Measurements from ENCODE around the gene CLIC4. TPM values are rescaled to one million over a fixed set of nuclear protein-coding genes. Genes with fewer than 3 reads are reported as not detected.
"Not testable (repeated sequence)": the region's sequence is repeated elsewhere in the genome, so short reads cannot be mapped to it uniquely, and the experiment has no call there.

Gene CLIC4
- total RNA-seq, 1 experiment from 2014 or later: 87.4 TPM

GRCh38 chr1:24713736-24714135 lies 31.5 kb upstream of the CLIC4 start:
- Histone ChIP-seq H3K27ac (ENCODE audit: low read length) (no peak overlapping the region), H2AFZ (ENCODE audit: low read length) (no peak overlapping the region), H3K36me3 (ENCODE audit: insufficient read depth, low read length) (no peaks in the 10 kb centered on the region), H3K79me2 (ENCODE audit: low read length) (no peaks in the 10 kb centered on the region), H3K4me2 (ENCODE audit: low read depth, low read length, poor library complexity, severe bottlenecking) (no peak overlapping the region), H3K27me3 (ENCODE audit: low read length) (no peaks in the 10 kb centered on the region), H4K20me1 (ENCODE audit: insufficient read depth, low read depth, low read length) (no peaks in the 10 kb centered on the region), H3K9ac (ENCODE audit: low read length) (no peak overlapping the region), H3K9me2 (replicated peaks; ENCODE audit: insufficient read depth, low read length) (no peaks in the 10 kb centered on the region), H3K4me1 (ENCODE audit: low read length) (peaks cover 3% of the 10 kb centered on the region; the same call in 1 of the 2 replicates), H3K4me3 (ENCODE audit: low read length) (no peak overlapping the region), H3K9me3 (ENCODE audit: low read length) (no peaks in the 10 kb centered on the region)
- DNase-seq: no peak

- DNase-seq: no peak
- Histone ChIP-seq H3K79me2 (ENCODE audit: low read length) (no peaks in the 10 kb centered on the region), H3K9ac (ENCODE audit: low read length) (no peak overlapping the region), H3K27ac (ENCODE audit: low read length) (no peak overlapping the region), H4K20me1 (ENCODE audit: insufficient read depth, low read depth, low read length) (no peaks in the 10 kb centered on the region), H3K4me1 (ENCODE audit: low read length) (no peaks in the 10 kb centered on the region), H3K4me2 (ENCODE audit: low read depth, low read length, poor library complexity, severe bottlenecking) (no peak overlapping the region), H3K36me3 (ENCODE audit: insufficient read depth, low read length) (no peaks in the 10 kb centered on the region), H3K4me3 (ENCODE audit: low read length) (no peak overlapping the region), H3K9me3 (ENCODE audit: low read length) (no peaks in the 10 kb centered on the region), H2AFZ (ENCODE audit: low read length) (no peak overlapping the region), H3K27me3 (ENCODE audit: low read length) (no peaks in the 10 kb centered on the region), H3K9me2 (replicated peaks; ENCODE audit: insufficient read depth, low read length) (no peaks in the 10 kb centered on the region)
Observed at GRCh38 chr1:24714859-24715520, 30.3 kb upstream of the CLIC4 start.

GRCh38 chr1:24715658-24716057 lies 29.6 kb upstream of the CLIC4 start:
- no peak overlapping the region for H3K4me2 ChIP-seq (ENCODE audit: low read depth, low read length, poor library complexity, severe bottlenecking)
- no peaks in the 10 kb centered on the region for H3K9me2 ChIP-seq (replicated peaks; ENCODE audit: insufficient read depth, low read length)
- no peaks in the 10 kb centered on the region for H3K36me3 ChIP-seq (ENCODE audit: insufficient read depth, low read length)
- no peaks in the 10 kb centered on the region for H4K20me1 ChIP-seq (ENCODE audit: insufficient read depth, low read depth, low read length)
- H3K9me3 ChIP-seq (ENCODE audit: low read length): no peaks in the 10 kb centered on the region
- H3K27ac ChIP-seq (ENCODE audit: low read length): no peak overlapping the region
- no peak overlapping the region for H3K9ac ChIP-seq (ENCODE audit: low read length)
- H3K79me2 ChIP-seq (ENCODE audit: low read length): no peaks in the 10 kb centered on the region
- no peak overlapping the region for H3K4me3 ChIP-seq (ENCODE audit: low read length)
- H2AFZ ChIP-seq (ENCODE audit: low read length): no peak overlapping the region
- no peaks in the 10 kb centered on the region for H3K27me3 ChIP-seq (ENCODE audit: low read length)
- no peaks in the 10 kb centered on the region for H3K4me1 ChIP-seq (ENCODE audit: low read length)
- no peak for DNase-seq

- H2AFZ ChIP-seq (ENCODE audit: low read length): no peak overlapping the region
- no peak overlapping the region for H3K27ac ChIP-seq (ENCODE audit: low read length)
- no peaks in the 10 kb centered on the region for H3K4me1 ChIP-seq (ENCODE audit: low read length)
- no peaks in the 10 kb centered on the region for H3K36me3 ChIP-seq (ENCODE audit: insufficient read depth, low read length)
- H3K4me3 ChIP-seq (ENCODE audit: low read length): no peak overlapping the region
- H3K4me2 ChIP-seq (ENCODE audit: low read depth, low read length, poor library complexity, severe bottlenecking): no peak overlapping the region
- no peaks in the 10 kb centered on the region for H3K9me2 ChIP-seq (replicated peaks; ENCODE audit: insufficient read depth, low read length)
- H3K79me2 ChIP-seq (ENCODE audit: low read length): no peaks in the 10 kb centered on the region
- no peaks in the 10 kb centered on the region for H3K9me3 ChIP-seq (ENCODE audit: low read length)
- no peaks in the 10 kb centered on the region for H4K20me1 ChIP-seq (ENCODE audit: insufficient read depth, low read depth, low read length)
- DNase-seq: no peak
- no peaks in the 10 kb centered on the region for H3K27me3 ChIP-seq (ENCODE audit: low read length)
- no peak overlapping the region for H3K9ac ChIP-seq (ENCODE audit: low read length)
Observed at GRCh38 chr1:24717887-24718650, 27.2 kb upstream of the CLIC4 start.

GRCh38 chr1:24720152-24720551 lies 25.1 kb upstream of the CLIC4 start:
- no peak overlapping the region for H3K4me2 ChIP-seq (ENCODE audit: low read depth, low read length, poor library complexity, severe bottlenecking)
- no peaks in the 10 kb centered on the region for H3K4me1 ChIP-seq (ENCODE audit: low read length)
- H3K9ac ChIP-seq (ENCODE audit: low read length): no peak overlapping the region
- H4K20me1 ChIP-seq (ENCODE audit: insufficient read depth, low read depth, low read length): no peaks in the 10 kb centered on the region
- H3K79me2 ChIP-seq (ENCODE audit: low read length): no peaks in the 10 kb centered on the region
- H3K36me3 ChIP-seq (ENCODE audit: insufficient read depth, low read length): no peaks in the 10 kb centered on the region
- no peaks in the 10 kb centered on the region for H3K9me3 ChIP-seq (ENCODE audit: low read length)
- H3K9me2 ChIP-seq (replicated peaks; ENCODE audit: insufficient read depth, low read length): no peaks in the 10 kb centered on the region
- no peak overlapping the region for H3K27ac ChIP-seq (ENCODE audit: low read length)
- H2AFZ ChIP-seq (ENCODE audit: low read length): no peak overlapping the region
- DNase-seq: no peak
- H3K4me3 ChIP-seq (ENCODE audit: low read length): no peak overlapping the region
- H3K27me3 ChIP-seq (ENCODE audit: low read length): no peaks in the 10 kb centered on the region

GRCh38 chr1:24721533-24721932 lies 23.7 kb upstream of the CLIC4 start:
- no peak overlapping the region for H3K4me2 ChIP-seq (ENCODE audit: low read depth, low read length, poor library complexity, severe bottlenecking)
- H3K9me2 ChIP-seq (replicated peaks; ENCODE audit: insufficient read depth, low read length): no peaks in the 10 kb centered on the region
- H3K4me3 ChIP-seq (ENCODE audit: low read length): no peak overlapping the region
- H3K36me3 ChIP-seq (ENCODE audit: insufficient read depth, low read length): no peaks in the 10 kb centered on the region
- no peaks in the 10 kb centered on the region for H3K4me1 ChIP-seq (ENCODE audit: low read length)
- H3K79me2 ChIP-seq (ENCODE audit: low read length): no peaks in the 10 kb centered on the region
- H3K27me3 ChIP-seq (ENCODE audit: low read length): no peaks in the 10 kb centered on the region
- no peak overlapping the region for H3K27ac ChIP-seq (ENCODE audit: low read length)
- no peak overlapping the region for H2AFZ ChIP-seq (ENCODE audit: low read length)
- H4K20me1 ChIP-seq (ENCODE audit: insufficient read depth, low read depth, low read length): no peaks in the 10 kb centered on the region
- DNase-seq: no peak
- no peaks in the 10 kb centered on the region for H3K9me3 ChIP-seq (ENCODE audit: low read length)
- H3K9ac ChIP-seq (ENCODE audit: low read length): no peak overlapping the region

GRCh38 chr1:24722073-24723035 lies 22.9 kb upstream of the CLIC4 start:
- not testable (repeated sequence) for H3K4me2 ChIP-seq (ENCODE audit: low read depth, low read length, poor library complexity, severe bottlenecking); H3K9ac ChIP-seq (ENCODE audit: low read length); H3K27ac ChIP-seq (ENCODE audit: low read length); DNase-seq; H3K36me3 ChIP-seq (ENCODE audit: insufficient read depth, low read length); H4K20me1 ChIP-seq (ENCODE audit: insufficient read depth, low read depth, low read length); H3K9me2 ChIP-seq (replicated peaks; ENCODE audit: insufficient read depth, low read length); H3K27me3 ChIP-seq (ENCODE audit: low read length); H2AFZ ChIP-seq (ENCODE audit: low read length); H3K79me2 ChIP-seq (ENCODE audit: low read length); H3K9me3 ChIP-seq (ENCODE audit: low read length); H3K4me1 ChIP-seq (ENCODE audit: low read length); H3K4me3 ChIP-seq (ENCODE audit: low read length)

Measured in Karpas-422 (cell line).